HepG2 (cell line): ENCODE results near the gene OR4K1. TPM values are rescaled to one million over a fixed set of nuclear protein-coding genes. Genes with fewer than 3 reads are reported as not detected.

ENCODE experiments used
- ATAC-seq: fragments of 200-7000 bp; cut with Tn5 transposase; 3 replicates; pipeline ENCODE4 v1.9.1; 2020; ENCODE audit warnings: mild to moderate bottlenecking, moderate library complexity
- BruUV-seq: library from RNA; stranded (reverse); fragments of 400-500 nt; replicated peaks from 2 replicates; lab custom pipeline; 2021; lab: Mats Ljungman, UMichigan
- CTCF ChIA-PET: fragments of 300-600 bp; formaldehyde crosslinking; extraction: SDS; loops from one replicate; lab custom pipeline; 2021; ENCODE audit warnings: low total read pairs, inconsistent platforms, low intra/inter-chr PET ratio; lab: Yijun Ruan, JAX
- POLR2A ChIA-PET: fragments of 350-600 bp; sonication (Branson Sonifier 250); formaldehyde crosslinking; loops from one replicate; lab custom pipeline; 2020; ENCODE audit warnings: antibody characterized with exemption, inconsistent platforms; lab: Yijun Ruan, JAX
- DNase-seq: peaks from one replicate; pipeline ENCODE4 v3.0.0-alpha.2; 2015; ENCODE audit warnings: low spot score
- FAIRE-seq: peaks from 3 replicates; lab custom pipeline; 2011; peaks lifted over from hg19 to GRCh38; lab: Jason Lieb, UNC
- H2AFZ ChIP-seq: one replicate; pipeline ENCODE4 v1.6.1; 2011; ENCODE audit warnings: low read length, inconsistent platforms
- H3K27ac ChIP-seq: fragments of 300-600 bp; 3 replicates; pipeline ENCODE4 v1.8.0; 2011; ENCODE audit warnings: mixed run types, mild to moderate bottlenecking, mixed read lengths, low read length, inconsistent platforms; ENCODE audit not compliant: insufficient read depth; ENCODE audit errors: extremely low read length
- H3K27me3 ChIP-seq, 2 experiments: fragments of 200-600 bp in 1 of 2; 2 replicates in 1 of 2; 3 replicates in 1 of 2; pipeline versions ENCODE4 v1.6.0 to v1.8.0; 2011; ENCODE audit warnings: low read length in 2 of 2, mild to moderate bottlenecking in 2 of 2, moderate library complexity in 2 of 2, inconsistent platforms in 1 of 2; ENCODE audit not compliant: insufficient read depth in 2 of 2, control insufficient read depth in 1 of 2
- H3K36me3 ChIP-seq, 2 experiments: fragments of 200-600 bp in 1 of 2; replicated peaks in 1 of 2; 2 replicates in 1 of 2; 3 replicates in 1 of 2; pipeline versions ENCODE4 v1.5.1 to v1.8.0; 2011; ENCODE audit warnings: low read length in 2 of 2, inconsistent platforms in 1 of 2; ENCODE audit not compliant: insufficient read depth in 2 of 2, control insufficient read depth in 1 of 2
- H3K4me1 ChIP-seq: 2 replicates; pipeline ENCODE4 v1.5.1; 2012; ENCODE audit warnings: low read length, inconsistent platforms; ENCODE audit not compliant: insufficient read depth
- H3K4me2 ChIP-seq: 2 replicates; pipeline ENCODE4 v1.6.0; 2011; ENCODE audit warnings: low read depth, low read length, inconsistent platforms
- H3K4me3 ChIP-seq, 3 experiments: fragments of 200-600 bp in 1 of 3; sonication (generic), shearing (Covaris generic) in 1 of 3; replicated peaks in 1 of 3; 2 replicates each; pipeline ENCODE4 v1.5.1; 2011 to 2016; ENCODE audit warnings: low read length in 3 of 3, inconsistent platforms in 2 of 3, low read depth in 2 of 3, mild to moderate bottlenecking in 2 of 3, control low read depth in 1 of 3, mixed read lengths in 1 of 3; ENCODE audit not compliant: insufficient read depth in 1 of 3
- H3K79me2 ChIP-seq: one replicate; pipeline ENCODE4 v1.6.1; 2011; ENCODE audit warnings: low read length, inconsistent platforms; ENCODE audit not compliant: insufficient read depth
- H3K9ac ChIP-seq: 2 replicates; pipeline ENCODE4 v1.6.0; 2011; ENCODE audit warnings: mild to moderate bottlenecking, low read depth, low read length, inconsistent platforms; ENCODE audit not compliant: insufficient read depth
- H3K9me3 ChIP-seq: 2 replicates; pipeline ENCODE4 v1.5.1; 2012; ENCODE audit warnings: mild to moderate bottlenecking, low read length
- H4K20me1 ChIP-seq: 2 replicates; pipeline ENCODE4 v1.6.0; 2011; ENCODE audit warnings: inconsistent platforms, mild to moderate bottlenecking, low read length, moderate library complexity; ENCODE audit not compliant: insufficient read depth
- BCL3 ChIP-seq: sonication (generic); formaldehyde crosslinking; IDR thresholded peaks from 2 replicates; pipeline ENCODE4 v1.5.1; 2020; ENCODE audit warnings: mild to moderate bottlenecking, missing genetic modification reagents, moderate library complexity
- CEBPB ChIP-seq: IDR thresholded peaks from 2 replicates; pipeline ENCODE4 v1.6.1; 2011; ENCODE audit warnings: low read depth, low read length, improper control_type of control experiment, borderline replicate concordance
- LRRFIP1 ChIP-seq: sonication (generic); formaldehyde crosslinking; conservative IDR thresholded peaks from 2 replicates; pipeline ENCODE4 v1.4.0; 2020; ENCODE audit warnings: missing genetic modification reagents
- TEAD2 ChIP-seq: sonication (generic); formaldehyde crosslinking; IDR thresholded peaks from 2 replicates; pipeline ENCODE4 v1.9.0; 2021; ENCODE audit warnings: missing genetic modification reagents
- ZFYVE20 ChIP-seq: sonication (generic); formaldehyde crosslinking; IDR thresholded peaks from 2 replicates; pipeline ENCODE4 v1.8.0; 2023; ENCODE audit warnings: low read depth, mild to moderate bottlenecking, moderate library complexity, missing genetic modification reagents, borderline replicate concordance
- ZNF782 ChIP-seq: sonication (generic); formaldehyde crosslinking; IDR thresholded peaks from 2 replicates; pipeline ENCODE4 v1.4.0; 2020; ENCODE audit warnings: missing genetic modification reagents, mild to moderate bottlenecking, borderline replicate concordance
- WGBS: methylation state at CpG from one replicate; pipeline ENCODE4 v1.1.6; 2017; ENCODE audit warnings: low lambda C conversion rate; 5-methylcytosine and 5-hydroxymethylcytosine counted together
- in situ Hi-C: cut with HindIII; loops from 2 replicates; pipeline ENCODE4 v1.10.0; 2017; ENCODE audit warnings: low pct_unique_long_range_greater_than_20kb; ENCODE audit not compliant: extremely low pct_ligation_motif_present
- intact Hi-C: fragments of 100-400 bp; cut with micrococcal nuclease; formaldehyde crosslinking; loops from one replicate; pipeline ENCODE4 v1.10.0; 2022; ENCODE audit not compliant: unreplicated experiment
- polyA plus RNA-seq, 8 experiments: library from polyadenylated mRNA; depleted of rRNA in 3 of 8; stranded (reverse) in 7 of 8; unstranded in 1 of 8; fragments of >200 nt; fragmentation: Illumina TruSeq in 4 of 8; extraction: Trizol in 4 of 8; gene quantifications; 2 replicates each; pipeline versions ENCODE4 v1.2.1 to v1.2.3, GENCODE V29; 2011 to 2016; ENCODE audit warnings: low read depth in 4 of 8, missing spikeins in 1 of 8, mixed read lengths in 1 of 8; ENCODE audit not compliant: insufficient read depth in 1 of 8
- total RNA-seq, 5 experiments: library from RNA; depleted of rRNA; stranded (reverse); fragments of >200 nt; fragmentation: Illumina TruSeq; extraction: Trizol; gene quantifications; 2 replicates each; pipeline ENCODE4 v1.2.3, GENCODE V29; 2016; ENCODE audit warnings: low read depth in 1 of 5

OR4K1 gene
- total and polyA plus RNA-seq, 2 of the 13 experiments (the other 11 are each of a cell fraction or from before 2014, with no cell fraction given), result not detected

GRCh38 chr14:19902409-19902808, 28.3 kb upstream of the OR4K1 start:
- H3K4me1 ChIP-seq, result no peaks in the 10 kb centered on the region
- H3K27me3 ChIP-seq, result no peaks in the 10 kb centered on the region
- no peak overlapping the region for H3K9ac ChIP-seq
- TF ChIP-seq ZNF782 (CRISPR knock-in tag), result no peak
- TF ChIP-seq CEBPB, result peak; percentile 29; the same call in 1 of the 2 replicates
- TF ChIP-seq ZFYVE20 (CRISPR knock-in tag), result no peak
- no peak for TF ChIP-seq BCL3 (CRISPR knock-in tag)
- no peak for TF ChIP-seq TEAD2 (CRISPR knock-in tag)
- TF ChIP-seq LRRFIP1 (CRISPR knock-in tag), result no peak
- in situ Hi-C loops, result no loop called here
- H3K4me2 ChIP-seq, result no peak overlapping the region
- H3K79me2 ChIP-seq, result no peaks in the 10 kb centered on the region
- no peak for DNase-seq
- FAIRE-seq, result no peak
- no peaks in the 10 kb centered on the region for H3K36me3 ChIP-seq
- H4K20me1 ChIP-seq, result no peaks in the 10 kb centered on the region
- no peak overlapping the region for H2AFZ ChIP-seq
- 8% methylated on average over 4 of the region's 4 CpGs for WGBS
- no peak overlapping the region for H3K4me3 ChIP-seq
- H3K9me3 ChIP-seq, result peaks cover 18% of the 10 kb centered on the region
- intact Hi-C loops, result no loop called here
- POLR2A ChIA-PET, result no interaction called here
- CTCF ChIA-PET, result no interaction called here
- ATAC-seq, result no peak
- H3K27ac ChIP-seq, result no peak overlapping the region
- BruUV-seq, result no TSS peak
